Prostate gland (tissue), 2 donors: ENCODE results near the gene GATB. TPM values are rescaled to one million over a fixed set of nuclear protein-coding genes. Genes with fewer than 3 reads are reported as not detected.
A peak's percentile ranks its signal among the peaks of the same experiment; 100 is the strongest.

Source experiments
- DNase-seq: peaks from one replicate; pipeline ENCODE4 v3.0.0-alpha.2; 2019; ENCODE audit warnings: low spot score
- H3K27ac ChIP-seq, 2 donors: fragments of 200-600 bp; sonication (generic); 2 replicates each; pipeline ENCODE4 v1.5.1; 2017 to 2019
- H3K27me3 ChIP-seq: fragments of 200-600 bp; sonication (generic); replicated peaks from 2 replicates; pipeline ENCODE4 v1.5.1; 2019; ENCODE audit not compliant: insufficient read depth
- H3K36me3 ChIP-seq, 2 donors: fragments of 200-600 bp; sonication (generic); 1 replicate in 1 of 2; 2 replicates in 1 of 2; pipeline versions ENCODE4 v1.5.1 to v1.8.1; 2017 to 2019
- H3K4me1 ChIP-seq: fragments of 200-600 bp; sonication (generic); replicated peaks from 2 replicates; pipeline ENCODE4 v1.5.1; 2019
- H3K4me3 ChIP-seq, 2 donors: fragments of 200-600 bp; sonication (generic); 2 replicates each; pipeline ENCODE4 v1.5.1; 2017 to 2019
- H3K9me3 ChIP-seq: fragments of 200-600 bp; sonication (generic); 2 replicates; pipeline ENCODE4 v1.5.1; 2017
- CTCF ChIP-seq, 4 experiments: fragments of 200-600 bp in 2 of 4; fragments of 450-650 bp in 2 of 4; sonication (generic) in 2 of 4; IDR thresholded peaks; 1 replicate in 3 of 4; 2 replicates in 1 of 4; pipeline ENCODE4 v1.5.1; 2016 to 2019; ENCODE audit warnings: antibody characterized with exemption in 4 of 4, mild to moderate bottlenecking in 2 of 4, moderate library complexity in 2 of 4
- POLR2A ChIP-seq: fragments of 450-650 bp; IDR thresholded peaks from one replicate; pipeline ENCODE4 v1.6.1; 2016; ENCODE audit warnings: antibody characterized with exemption, mild to moderate bottlenecking
- POLR2AphosphoS5 ChIP-seq: sonication (generic); formaldehyde crosslinking; IDR thresholded peaks from one replicate; pipeline ENCODE4 v1.6.1; 2017; ENCODE audit warnings: antibody characterized with exemption
- WGBS: methylation state at CpG from one replicate; pipeline ENCODE4 v1.1.5; 2018; 5-methylcytosine and 5-hydroxymethylcytosine counted together
- intact Hi-C: fragments of 100-400 bp; cut with DNase I; formaldehyde crosslinking; loops from one replicate; pipeline ENCODE4 v1.14.2; 2022
- total RNA-seq, 2 donors: library from RNA; depleted of rRNA; stranded (reverse); fragments of >200 nt; gene quantifications; one replicate each; pipeline ENCODE4 v1.1.0, GENCODE V29; 2016

The GATB gene
- total RNA-seq, 2 donors from 2014 or later = 15.8 to 38.7 TPM

DNA sequence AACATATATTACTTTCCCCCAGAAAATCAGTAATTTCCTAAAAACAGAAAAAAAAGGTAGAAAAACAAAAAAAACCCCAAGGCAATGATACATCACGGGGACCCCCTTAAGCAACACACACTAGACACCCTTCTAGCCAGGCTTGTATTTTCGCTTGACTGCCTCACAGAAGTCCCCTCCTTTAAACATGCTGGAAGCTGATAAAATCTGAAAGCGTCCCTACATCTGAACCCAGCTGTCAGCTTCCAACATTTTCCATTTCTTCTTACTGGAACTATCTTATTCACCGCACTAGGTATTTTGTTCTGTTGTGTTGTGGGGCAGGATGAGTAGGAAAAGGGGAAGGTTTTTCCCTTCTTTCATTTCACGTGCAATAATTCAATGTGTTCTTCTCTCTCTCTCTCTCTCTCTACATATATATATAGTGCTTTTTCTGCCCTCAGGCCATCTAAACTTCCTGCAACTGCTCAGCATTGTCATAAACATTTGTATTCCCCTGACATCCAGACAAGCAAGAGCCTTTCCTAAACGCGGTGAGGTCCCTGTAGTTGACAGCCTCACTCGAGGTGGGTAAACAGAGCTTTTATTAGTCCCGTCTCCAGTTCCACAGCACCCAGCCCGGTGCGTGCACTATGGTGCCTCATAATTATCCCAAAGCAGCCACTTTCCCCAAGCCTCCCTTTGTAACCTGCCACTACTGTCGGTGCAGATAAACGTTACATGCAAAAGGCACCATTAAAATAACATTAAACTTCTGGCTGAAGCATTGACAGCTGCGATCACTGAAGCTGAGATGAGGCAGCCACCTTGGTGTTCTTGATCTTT, 82.5 kb downstream of the GATB start:
- intact Hi-C loops = no loop called here
- no peak for DNase-seq
- WGBS = 58% methylated on average over 14 of the region's 14 CpGs

DNA sequence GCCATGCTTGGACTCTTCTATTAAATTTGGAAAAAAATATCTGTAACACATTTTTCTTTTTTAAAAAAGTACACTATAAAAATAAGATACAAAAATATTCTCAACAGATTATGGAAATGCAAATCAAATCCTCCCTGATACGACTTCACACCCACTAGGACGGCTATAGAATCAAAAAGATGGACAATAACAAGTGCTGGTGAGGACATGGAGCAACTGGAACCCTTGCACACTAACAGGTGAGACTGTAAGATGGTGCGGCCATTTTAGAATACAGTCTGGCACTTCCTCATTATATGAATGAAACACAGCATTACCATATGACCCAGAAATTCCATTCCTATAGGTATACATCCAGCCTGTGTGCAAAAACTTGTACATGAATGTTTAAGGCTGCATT, 83.6 kb downstream of the GATB start:
- Histone ChIP-seq H3K4me3 (no peak overlapping the region), H3K9me3 (no peaks in the 10 kb centered on the region), H3K27me3 (no peaks in the 10 kb centered on the region), H3K36me3 (no peaks in the 10 kb centered on the region), H3K4me1 (no peaks in the 10 kb centered on the region), H3K27ac (no peak overlapping the region)
- no peak for TF ChIP-seq POLR2AphosphoS5
- no peak for TF ChIP-seq POLR2A
- TF ChIP-seq CTCF (IDR thresholded peaks at IDR 0.05) = no peak
- WGBS = 63% methylated on average over 3 of the region's 3 CpGs
- intact Hi-C loops = no loop called here
- no peak for DNase-seq

More for the DNA sequence above, 82.5 kb downstream of the GATB start:
- Histone ChIP-seq H3K27me3 (no peaks in the 10 kb centered on the region), H3K4me3 (no peak overlapping the region), H3K9me3 (no peaks in the 10 kb centered on the region), H3K27ac (no peak overlapping the region), H3K4me1 (no peaks in the 10 kb centered on the region), H3K36me3 (no peaks in the 10 kb centered on the region)
- TF ChIP-seq CTCF (IDR thresholded peaks at IDR 0.05) (no peak), POLR2A (no peak), POLR2AphosphoS5 (no peak)

DNA sequence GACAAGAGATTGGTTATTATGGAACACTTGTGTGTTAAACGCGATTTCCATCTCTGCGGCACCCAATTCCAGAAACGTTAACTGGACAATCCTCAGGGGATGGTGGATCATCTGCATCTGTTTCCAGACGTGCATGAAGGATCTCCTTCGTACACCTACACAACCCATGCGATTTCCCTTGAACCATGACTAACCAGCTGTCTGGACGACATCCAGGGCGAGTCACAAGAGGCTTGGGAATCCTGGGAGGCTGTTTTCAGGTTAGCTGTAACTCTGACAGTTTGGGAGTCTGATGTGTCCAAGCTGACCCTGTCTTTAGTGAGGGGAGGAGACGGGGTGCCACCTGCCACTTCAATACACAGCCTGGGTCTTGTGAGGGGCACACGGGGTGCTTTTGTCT, 84.5 kb downstream of the GATB start:
- Histone ChIP-seq H3K4me1 (no peaks in the 10 kb centered on the region), H3K27me3 (no peaks in the 10 kb centered on the region), H3K36me3 (no peaks in the 10 kb centered on the region), H3K27ac (no peak overlapping the region), H3K9me3 (no peaks in the 10 kb centered on the region), H3K4me3 (no peak overlapping the region)
- WGBS = 91% methylated on average over 11 of the region's 11 CpGs
- TF ChIP-seq POLR2A (no peak), POLR2AphosphoS5 (no peak), CTCF (IDR thresholded peaks at IDR 0.05) (no peak)
- intact Hi-C loops = no loop called here
- DNase-seq = no peak

GRCh38 chr4:151675411-151675971, 85.3 kb downstream of the GATB start:
- DNase-seq = no peak
- Histone ChIP-seq H3K36me3 (no peaks in the 10 kb centered on the region), H3K4me1 (no peaks in the 10 kb centered on the region), H3K4me3 (no peak overlapping the region), H3K9me3 (no peaks in the 10 kb centered on the region), H3K27ac (peak overlapping the region; percentile 52 to 59), H3K27me3 (no peaks in the 10 kb centered on the region)
- WGBS = 76% methylated on average over 9 of the region's 9 CpGs
- no peak for TF ChIP-seq CTCF (IDR thresholded peaks at IDR 0.05)
- TF ChIP-seq POLR2AphosphoS5 = no peak
- no peak for TF ChIP-seq POLR2A
- intact Hi-C loops = no loop called here
